NT2/D1 (cell line): ENCODE data around the gene SLC22A4.

Experiments used
- DNase-seq: peaks from one replicate; pipeline ENCODE4 v3.0.0-alpha.2; 2011; ENCODE audit warnings: low read depth, low spot score
- H3K27me3 ChIP-seq: 2 replicates; pipeline ENCODE4 v1.6.0; 2011; ENCODE audit warnings: mild to moderate bottlenecking; ENCODE audit not compliant: insufficient read length, insufficient read depth
- H3K36me3 ChIP-seq: 2 replicates; pipeline ENCODE4 v1.6.1; 2011; ENCODE audit warnings: mild to moderate bottlenecking, low read length, mixed read lengths; ENCODE audit not compliant: insufficient read depth, insufficient read length
- H3K4me1 ChIP-seq: 2 replicates; pipeline ENCODE4 v1.5.1; 2011; ENCODE audit not compliant: insufficient read depth, insufficient read length
- H3K4me3 ChIP-seq: 2 replicates; pipeline ENCODE4 v1.5.1; 2011; ENCODE audit warnings: low read depth; ENCODE audit not compliant: insufficient read length
- H3K9ac ChIP-seq: 2 replicates; pipeline ENCODE4 v1.6.0; 2011; ENCODE audit warnings: low read depth; ENCODE audit not compliant: insufficient read length
- H3K9me3 ChIP-seq: 2 replicates; pipeline ENCODE4 v1.5.1; 2011; ENCODE audit warnings: mild to moderate bottlenecking, low read length; ENCODE audit not compliant: insufficient read depth
- SUZ12 ChIP-seq: IDR thresholded peaks from 2 replicates; pipeline ENCODE4 v1.6.1; 2011; ENCODE audit not compliant: insufficient read length, insufficient read depth; ENCODE audit errors: extremely low read depth
- YY1 ChIP-seq: IDR thresholded peaks from 2 replicates; pipeline ENCODE4 v1.6.1; 2011; ENCODE audit not compliant: insufficient read length, insufficient read depth
- ZNF274 ChIP-seq: IDR thresholded peaks from 2 replicates; pipeline ENCODE4 v1.6.1; 2011; ENCODE audit warnings: mild to moderate bottlenecking, low read depth, low read length

Gene SLC22A4

DNA sequence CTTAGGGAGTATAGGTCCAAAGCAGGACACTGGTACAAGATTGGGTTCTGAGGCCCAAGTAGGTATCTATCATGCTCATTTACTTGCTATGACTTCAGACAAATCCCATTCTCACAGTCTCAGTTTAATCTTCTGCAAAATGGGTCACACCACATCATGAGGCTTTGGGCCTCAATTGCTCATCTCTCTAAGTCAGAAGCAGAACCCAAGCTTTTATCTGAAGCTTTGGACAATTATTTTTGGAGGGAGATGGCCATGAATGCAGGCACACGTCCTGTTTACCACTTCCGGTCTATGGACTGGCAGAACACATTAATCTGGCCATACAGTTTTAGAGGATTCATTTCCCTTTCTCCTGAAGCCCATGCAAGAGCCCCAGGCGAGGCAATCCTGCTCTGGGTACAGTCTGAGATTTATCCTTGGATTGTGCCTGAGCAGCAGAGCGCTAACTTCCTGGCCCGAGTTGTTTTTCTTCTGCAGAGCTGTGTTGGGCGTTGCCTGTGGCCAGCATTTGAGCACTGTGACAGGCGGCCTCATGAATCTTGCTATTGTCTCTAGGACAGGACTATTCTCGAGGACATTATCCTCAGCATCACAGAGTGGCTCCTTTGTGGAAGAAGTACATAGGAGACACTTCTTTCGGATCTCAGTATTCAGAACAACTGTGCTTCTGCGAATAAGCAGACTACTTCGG is 16.1 kb downstream of the SLC22A4 start:
- DNase-seq: no peak

GRCh38 chr5:132313366-132313765 is 19.2 kb downstream of the SLC22A4 start:
- no peak for TF ChIP-seq ZNF274
- H3K4me1 ChIP-seq: peaks cover 2% of the 10 kb centered on the region

More for the DNA sequence above, 16.1 kb downstream of the SLC22A4 start:
- Histone ChIP-seq H3K27me3 (no peaks in the 10 kb centered on the region), H3K4me3 (no peak overlapping the region), H3K9ac (no peak overlapping the region), H3K4me1 (peaks cover 2% of the 10 kb centered on the region), H3K36me3 (no peaks in the 10 kb centered on the region), H3K9me3 (peaks cover 7% of the 10 kb centered on the region)
- no peak for TF ChIP-seq YY1
- TF ChIP-seq ZNF274: no peak
- no peak for TF ChIP-seq SUZ12

GRCh38 chr5:132313961-132314432 is 19.8 kb downstream of the SLC22A4 start:
- no peak for DNase-seq
- Histone ChIP-seq H3K36me3 (no peaks in the 10 kb centered on the region), H3K9ac (no peak overlapping the region), H3K27me3 (no peaks in the 10 kb centered on the region), H3K4me1 (peaks cover 2% of the 10 kb centered on the region), H3K9me3 (no peaks in the 10 kb centered on the region), H3K4me3 (no peak overlapping the region)
- no peak for TF ChIP-seq YY1
- no peak for TF ChIP-seq ZNF274
- no peak for TF ChIP-seq SUZ12

More at GRCh38 chr5:132313366-132313765, 19.2 kb downstream of the SLC22A4 start:
- H3K4me3 ChIP-seq: no peak overlapping the region
- H3K9ac ChIP-seq: no peak overlapping the region
- H3K9me3 ChIP-seq: no peaks in the 10 kb centered on the region
- H3K27me3 ChIP-seq: no peaks in the 10 kb centered on the region
- no peak for DNase-seq
- no peaks in the 10 kb centered on the region for H3K36me3 ChIP-seq

DNA sequence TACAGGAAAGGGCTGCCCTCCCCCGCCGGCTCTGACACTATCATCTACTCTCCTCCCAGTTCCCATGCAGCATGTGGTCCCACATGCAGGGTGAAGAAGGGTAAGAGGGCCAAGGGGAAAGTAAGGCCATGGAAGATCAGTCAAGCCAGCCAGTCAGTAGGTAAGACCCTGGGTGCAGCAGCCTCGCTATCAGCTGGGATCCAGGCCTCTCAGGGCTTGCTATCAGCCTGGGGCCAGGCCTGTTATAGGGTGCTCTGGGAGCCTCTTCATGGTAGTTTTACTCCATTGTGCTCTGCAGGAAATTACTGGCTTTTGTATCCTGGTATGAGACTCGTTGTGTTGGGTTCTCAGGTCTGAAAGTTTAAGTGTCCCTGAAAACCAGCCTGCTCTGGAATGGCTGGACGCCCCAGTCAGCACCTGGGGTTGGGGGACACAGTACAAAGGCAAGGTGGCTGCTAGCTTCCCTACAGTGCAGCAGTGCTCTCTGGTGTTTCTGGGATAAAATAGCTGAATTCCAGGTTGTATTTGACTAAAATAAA is 21.4 kb downstream of the SLC22A4 start:
- Histone ChIP-seq H3K27me3 (no peaks in the 10 kb centered on the region), H3K36me3 (no peaks in the 10 kb centered on the region), H3K9ac (no peak overlapping the region), H3K4me1 (peaks cover 2% of the 10 kb centered on the region), H3K4me3 (no peak overlapping the region), H3K9me3 (no peaks in the 10 kb centered on the region)
- no peak for DNase-seq
- TF ChIP-seq SUZ12 (no peak), YY1 (no peak), ZNF274 (no peak)

GRCh38 chr5:132319975-132320374 is 25.8 kb downstream of the SLC22A4 start:
- H3K9me3 ChIP-seq: no peaks in the 10 kb centered on the region
- peaks cover 2% of the 10 kb centered on the region for H3K4me1 ChIP-seq
- H3K27me3 ChIP-seq: no peaks in the 10 kb centered on the region
- no peak overlapping the region for H3K4me3 ChIP-seq
- no peak for DNase-seq
- no peaks in the 10 kb centered on the region for H3K36me3 ChIP-seq
- TF ChIP-seq SUZ12: no peak
- no peak for TF ChIP-seq ZNF274
- TF ChIP-seq YY1: no peak
- H3K9ac ChIP-seq: no peak overlapping the region

GRCh38 chr5:132321109-132321721 is 27.0 kb downstream of the SLC22A4 start:
- no peaks in the 10 kb centered on the region for H3K9me3 ChIP-seq
- no peak overlapping the region for H3K9ac ChIP-seq
- H3K4me3 ChIP-seq: no peak overlapping the region
- no peaks in the 10 kb centered on the region for H3K36me3 ChIP-seq
- no peak for DNase-seq
- peaks cover 2% of the 10 kb centered on the region for H3K4me1 ChIP-seq
- no peaks in the 10 kb centered on the region for H3K27me3 ChIP-seq
- TF ChIP-seq SUZ12 (no peak), ZNF274 (no peak), YY1 (no peak)

GRCh38 chr5:132322266-132322665 is 28.1 kb downstream of the SLC22A4 start:
- Histone ChIP-seq H3K36me3 (no peaks in the 10 kb centered on the region), H3K9ac (no peak overlapping the region), H3K4me1 (peaks cover 2% of the 10 kb centered on the region), H3K9me3 (no peaks in the 10 kb centered on the region), H3K4me3 (no peak overlapping the region), H3K27me3 (no peaks in the 10 kb centered on the region)
- peak; percentile 13 for DNase-seq
- no peak for TF ChIP-seq ZNF274
